NCI-H345 treated with DMSO at 0.1 percent for 48 hours (cell line): Measurements from ENCODE around the gene FRMD6.

Experiments
- DNase-seq: peaks from one replicate; lab custom pipeline; 2025; ENCODE audit not compliant: unreplicated experiment; lab: John Stamatoyannopoulos, UW

Gene FRMD6

DNA sequence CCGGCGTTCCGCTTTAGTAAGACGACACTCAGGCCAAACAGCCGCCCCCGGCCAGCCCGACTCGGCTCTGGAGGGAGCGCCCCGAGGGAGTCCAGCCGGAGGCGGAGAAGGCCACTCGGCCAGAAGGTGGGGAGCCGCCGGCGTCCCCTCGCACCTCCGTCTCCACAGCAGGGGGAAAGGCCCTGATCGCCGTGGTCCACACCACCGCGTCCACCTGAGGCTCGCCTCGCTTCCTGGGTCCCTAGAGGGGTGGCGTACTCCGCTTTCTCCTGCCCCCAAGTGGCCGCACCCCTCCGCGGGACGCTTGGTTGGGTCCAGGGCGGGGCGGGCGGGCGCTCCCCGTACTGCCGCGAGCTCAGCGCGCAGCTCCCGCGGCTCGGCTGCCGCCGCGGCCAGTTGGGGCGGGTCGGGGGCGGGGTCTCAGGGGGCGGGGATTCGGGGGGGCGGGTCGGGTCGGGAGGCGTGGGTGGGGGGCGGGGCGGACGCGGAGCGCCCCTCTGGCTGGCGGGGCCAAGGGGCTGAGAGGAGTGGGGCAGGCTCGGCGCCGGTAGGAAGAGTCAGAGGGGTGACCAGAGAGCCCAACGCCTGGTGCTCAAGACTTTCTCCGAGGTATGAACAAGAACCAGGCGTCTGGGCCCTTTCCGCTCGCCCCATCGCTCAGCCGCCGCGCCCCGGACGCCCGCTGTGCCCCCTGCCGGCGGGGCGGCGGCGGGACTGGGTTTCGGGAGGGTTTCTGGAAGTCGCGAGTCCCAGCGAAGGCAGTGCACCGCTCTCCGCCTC, at the start of gene FRMD6:
TSS of gene FRMD6 (plus strand) at position 523 of the 780 bp plus-strand sequence. CDS start 37,927 bp downstream, outside the sequence.
- DNase-seq = peak; percentile 72

DNA sequence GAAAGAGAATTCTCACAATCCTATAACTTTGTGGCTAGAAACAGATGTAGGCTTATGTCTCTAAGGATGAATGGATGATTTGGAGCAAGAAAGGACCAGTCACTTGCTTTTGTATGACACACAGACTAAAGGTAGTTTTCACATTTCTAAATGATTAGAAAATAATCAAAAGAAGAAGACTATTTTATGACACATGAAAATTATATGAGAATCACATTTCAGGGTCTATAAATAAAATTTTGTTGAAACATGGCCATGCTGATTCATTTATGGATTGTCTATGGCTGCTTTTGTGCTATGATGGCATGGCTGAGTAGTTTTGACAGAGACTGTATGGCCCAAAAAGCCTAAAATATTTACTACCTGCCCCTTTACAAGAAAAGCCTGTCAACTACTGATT, 49.4 kb upstream of the FRMD6 start:
- DNase-seq = no peak

DNA sequence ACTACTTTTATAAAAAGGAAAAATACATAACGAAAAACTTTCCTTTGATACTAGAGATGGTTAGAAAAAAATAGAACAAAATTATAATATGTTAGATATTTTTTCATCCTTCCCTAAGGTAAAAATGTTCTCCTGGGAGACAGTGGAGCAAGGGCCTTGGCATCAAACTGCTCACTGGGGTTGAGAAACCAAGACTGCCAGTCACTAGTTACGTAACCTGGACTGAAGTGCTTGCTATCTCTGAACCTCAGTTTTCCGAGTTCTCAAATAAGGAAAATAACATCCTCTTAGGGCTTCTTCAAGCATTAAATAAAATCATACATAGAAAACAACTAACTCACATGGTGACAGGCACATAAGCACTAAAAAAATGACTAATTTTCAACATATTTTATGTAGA, 48.2 kb upstream of the FRMD6 start:
- DNase-seq = no peak

DNA sequence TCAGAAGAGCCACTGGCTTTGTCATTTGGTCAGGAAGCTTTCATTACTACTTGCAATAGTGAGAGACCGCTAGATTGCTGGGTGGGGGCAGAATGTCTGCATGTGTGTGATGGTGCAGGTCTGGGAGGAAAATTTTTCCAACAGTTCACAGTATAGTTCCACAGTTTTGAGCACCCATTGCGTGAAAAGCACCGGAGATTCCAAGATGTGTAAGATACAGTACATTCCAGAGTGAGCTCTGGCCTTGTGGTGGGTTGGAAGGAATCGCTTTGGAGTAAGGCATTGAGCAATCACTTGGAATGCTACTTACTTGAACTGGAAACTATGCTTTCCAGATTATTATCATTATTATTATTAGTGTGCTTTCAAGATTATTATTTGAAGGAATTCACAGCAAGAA, 47.6 kb upstream of the FRMD6 start:
- no peak for DNase-seq

DNA sequence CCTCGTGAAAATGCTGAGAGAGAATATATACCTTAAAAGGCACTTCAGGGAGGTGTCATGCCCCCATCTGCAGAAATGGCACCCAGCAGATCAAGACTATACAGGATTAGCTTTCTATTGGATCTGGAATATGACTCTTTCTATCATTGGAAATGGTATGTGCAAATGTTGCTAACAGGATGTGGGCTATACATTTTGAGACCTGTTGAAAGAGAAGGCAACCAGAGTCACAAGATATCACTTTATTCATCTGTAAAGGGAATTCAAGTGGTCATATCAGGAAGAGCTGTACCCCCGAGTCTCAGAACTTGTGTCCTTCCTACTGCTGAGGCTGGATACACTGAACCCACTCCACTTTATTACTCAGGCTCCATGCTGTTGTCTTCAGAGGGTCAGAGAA, 46.1 kb upstream of the FRMD6 start:
- no peak for DNase-seq

DNA sequence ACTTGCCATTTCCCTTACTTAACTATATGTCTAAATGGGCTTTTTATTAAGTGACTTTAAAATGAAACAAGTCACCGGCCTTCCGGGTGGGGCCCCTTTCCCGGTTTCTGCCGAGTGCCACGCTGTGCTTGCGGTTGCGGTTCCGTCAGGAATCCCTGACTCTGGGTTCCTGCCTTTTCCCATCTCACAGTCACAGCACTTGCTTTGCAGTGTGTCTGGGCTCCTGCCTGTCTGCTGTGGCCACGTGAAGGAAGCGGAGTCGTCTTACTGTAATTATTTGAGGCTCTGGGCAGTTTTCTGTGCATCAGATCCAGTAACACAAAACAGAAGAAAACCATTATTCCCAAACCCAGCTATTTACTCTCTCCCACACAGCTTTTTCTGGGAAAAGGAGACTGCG, 44.0 kb upstream of the FRMD6 start:
- DNase-seq = no peak

DNA sequence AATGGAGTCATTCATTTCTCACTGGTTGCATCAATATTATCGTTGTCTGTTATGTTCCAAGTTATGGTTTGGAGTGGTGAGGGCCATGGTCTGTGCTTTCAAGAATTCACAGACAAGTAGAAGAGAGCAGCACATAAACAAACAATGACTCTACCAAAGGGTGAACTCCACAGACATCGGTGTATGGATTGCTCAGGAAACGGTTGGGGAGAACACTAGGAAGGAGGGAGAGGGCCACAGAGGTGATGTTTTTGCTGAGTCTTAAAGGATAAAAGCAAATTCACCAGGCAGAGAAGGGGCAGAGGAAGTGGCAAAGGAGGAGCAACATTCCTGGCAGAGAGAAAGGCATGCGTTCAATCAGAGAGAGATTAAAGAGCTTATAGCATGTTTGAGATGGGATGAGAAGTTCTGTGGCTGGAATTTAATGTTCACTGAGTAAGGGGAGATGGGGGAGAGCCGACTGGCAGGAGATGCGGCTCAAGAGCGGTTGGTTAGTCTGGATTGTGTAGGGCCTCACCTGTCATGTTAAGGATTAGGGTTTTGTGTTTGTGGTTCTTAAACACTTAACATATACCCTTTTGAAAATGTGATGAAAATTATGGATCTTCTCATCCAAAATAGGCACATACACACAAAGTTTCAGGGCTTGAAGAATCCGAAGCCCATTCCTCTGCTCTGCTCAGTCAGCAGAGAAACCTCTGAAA, 42.3 kb upstream of the FRMD6 start:
- DNase-seq = no peak

DNA sequence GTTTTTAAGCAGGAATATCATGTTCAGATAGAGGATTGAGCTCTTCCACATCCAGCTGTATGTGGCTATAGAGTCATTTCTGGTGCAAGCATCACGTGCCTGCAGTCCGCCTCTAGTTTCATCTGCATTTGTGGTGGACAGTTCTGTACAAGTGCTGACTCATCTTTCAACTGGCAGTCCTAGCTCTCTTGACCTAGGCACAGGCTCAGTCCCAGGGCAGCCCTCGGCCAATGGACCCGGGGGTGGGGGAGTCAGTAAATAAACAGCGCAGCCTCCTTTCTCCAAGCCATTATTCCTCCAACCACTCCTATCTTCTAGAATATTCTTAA, 41.8 kb upstream of the FRMD6 start:
- DNase-seq = no peak

DNA sequence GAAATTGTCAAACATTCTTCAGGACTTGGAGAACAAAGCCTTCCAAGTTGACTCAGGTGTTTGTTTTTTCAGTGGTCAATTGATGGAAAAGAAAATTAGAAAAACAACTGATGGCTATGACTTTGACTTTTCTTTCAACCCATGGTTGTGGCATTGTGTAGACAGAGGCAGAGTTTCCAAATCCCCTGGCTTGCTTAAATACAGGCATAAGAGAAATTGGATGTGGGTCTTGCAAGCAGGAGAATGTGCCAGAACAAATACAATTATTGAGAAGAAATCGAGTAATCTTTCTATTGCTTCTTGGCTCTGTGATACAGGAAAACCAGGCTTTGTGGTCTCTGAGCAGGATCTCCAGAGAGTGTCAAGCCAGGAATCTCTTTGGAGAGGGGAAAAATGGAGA, 40.9 kb upstream of the FRMD6 start:
- no peak for DNase-seq

DNA sequence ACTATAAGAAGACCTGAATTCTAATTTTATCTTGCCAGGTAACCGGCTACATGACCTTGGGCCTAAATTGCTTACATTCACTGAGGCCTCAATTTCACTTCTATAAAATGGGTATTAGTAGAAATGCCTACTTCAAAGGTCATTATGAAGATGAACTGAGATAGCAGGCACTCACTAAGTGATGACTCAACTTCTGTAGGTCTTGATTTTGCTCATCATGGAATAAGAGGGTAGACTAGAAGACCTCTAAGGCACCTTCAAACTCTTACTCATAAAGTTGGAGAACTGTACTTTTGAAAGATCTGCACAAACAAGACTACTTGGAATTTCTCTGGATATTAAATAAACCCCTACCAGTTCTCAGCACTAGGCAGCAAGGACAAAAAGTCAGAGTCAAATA, 39.3 kb upstream of the FRMD6 start:
- DNase-seq = no peak

DNA sequence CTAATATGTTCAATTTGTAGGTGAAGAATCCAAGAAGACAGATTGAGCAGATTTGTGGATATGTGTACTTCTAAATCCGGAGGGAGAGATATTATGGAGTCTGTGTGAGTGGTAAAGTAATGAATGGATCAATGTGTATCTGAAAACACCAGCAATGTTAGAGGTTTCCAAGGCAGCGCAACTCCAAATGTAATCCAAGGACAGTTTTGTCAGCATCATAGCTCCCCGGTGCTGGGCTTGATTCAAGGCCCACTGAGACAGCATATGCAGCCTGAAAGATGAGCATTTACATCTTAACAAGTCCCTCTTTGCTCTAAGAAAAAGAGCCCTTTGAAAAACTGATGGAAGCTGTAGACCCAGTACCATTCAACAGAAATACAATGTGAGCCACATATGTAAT, 38.3 kb upstream of the FRMD6 start:
- no peak for DNase-seq

DNA sequence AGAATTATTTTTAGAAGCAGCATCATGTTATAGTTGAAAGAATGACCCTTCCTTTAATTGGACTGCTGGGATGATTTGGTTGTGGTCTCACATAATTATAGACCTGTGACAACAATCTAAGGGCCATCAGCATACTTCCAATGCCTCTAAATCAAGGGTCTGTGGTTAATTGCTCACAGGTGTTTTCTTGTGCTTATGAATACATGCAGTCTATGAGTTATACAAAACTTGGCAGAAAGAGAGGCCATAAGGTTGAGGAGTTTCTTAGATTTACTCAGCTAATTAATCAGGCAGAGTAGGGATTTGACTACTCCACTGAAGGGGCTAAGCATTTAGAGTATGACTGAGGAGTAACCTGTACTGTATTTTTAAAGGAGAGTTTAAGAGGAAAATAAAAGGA, 37.0 kb upstream of the FRMD6 start:
- no peak for DNase-seq

DNA sequence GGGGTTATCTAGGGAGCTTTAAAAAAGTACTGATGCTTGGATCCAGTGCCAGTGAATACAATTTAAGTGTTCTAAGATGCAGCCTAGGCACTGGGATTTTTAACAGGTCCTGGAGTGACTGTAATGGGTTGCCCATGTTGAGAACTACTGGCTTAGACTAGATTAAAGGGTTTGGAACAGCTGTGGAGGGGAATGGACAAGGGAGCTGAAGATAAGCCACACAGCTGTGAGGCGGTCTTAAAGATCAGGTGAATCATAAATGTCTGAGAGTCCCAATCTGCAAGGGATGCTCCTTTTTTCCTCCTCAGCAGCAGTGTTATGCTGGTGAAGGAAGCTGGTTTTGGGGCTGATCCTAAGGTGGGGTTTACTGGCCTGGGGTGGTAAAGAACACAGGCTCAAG, 35.5 kb upstream of the FRMD6 start:
- DNase-seq = no peak

DNA sequence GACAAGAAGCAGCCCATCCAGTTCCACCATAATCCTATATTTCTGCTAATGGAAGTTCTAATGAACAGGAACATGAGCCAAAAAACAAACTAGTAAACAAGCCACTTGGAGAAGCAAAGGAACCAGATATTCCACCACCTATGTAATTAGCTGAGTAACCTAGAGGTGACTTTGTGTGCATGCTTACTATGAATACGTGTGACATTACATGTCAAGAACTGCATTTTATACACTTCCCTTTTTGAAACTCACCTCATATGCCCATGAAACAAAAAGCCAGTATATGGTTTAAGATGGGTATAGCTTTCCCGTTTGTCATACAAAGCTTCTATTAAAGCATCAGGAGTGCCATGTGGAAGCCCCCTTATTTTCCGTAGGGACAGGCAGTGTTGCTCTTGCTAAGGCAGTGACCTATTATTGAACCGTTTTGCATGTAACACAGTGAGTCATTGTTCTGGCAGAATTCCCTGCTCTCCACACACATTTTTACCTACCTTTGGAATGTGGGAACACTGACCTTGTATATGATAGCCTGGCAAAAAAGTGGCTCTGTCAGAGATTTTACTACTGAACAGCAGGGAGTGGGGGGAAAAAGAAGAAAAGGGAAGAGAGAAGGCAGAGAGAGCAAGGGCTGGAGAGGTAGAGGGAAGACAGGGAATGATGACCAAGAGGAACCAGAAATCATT, 34.8 kb upstream of the FRMD6 start:
- no peak for DNase-seq

DNA sequence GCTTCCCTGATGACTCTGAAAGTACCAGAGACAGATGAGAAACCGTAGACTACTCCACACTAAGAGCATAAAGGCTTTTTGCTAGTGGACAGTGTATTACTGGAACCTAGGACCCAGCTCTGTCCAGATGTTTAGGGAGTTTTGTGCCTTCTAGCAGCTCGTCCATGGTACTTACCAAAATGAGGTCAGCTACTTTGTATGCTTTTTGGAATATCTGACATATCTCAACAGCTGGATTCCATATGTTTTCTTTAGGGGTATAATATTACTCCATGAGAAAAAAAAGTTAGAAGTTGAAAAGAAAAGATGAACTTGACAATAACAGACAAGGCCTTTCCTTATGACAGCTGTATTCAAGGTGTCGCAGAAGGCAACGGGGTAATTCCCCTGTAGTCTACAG, 32.1 kb upstream of the FRMD6 start:
- DNase-seq = no peak

DNA sequence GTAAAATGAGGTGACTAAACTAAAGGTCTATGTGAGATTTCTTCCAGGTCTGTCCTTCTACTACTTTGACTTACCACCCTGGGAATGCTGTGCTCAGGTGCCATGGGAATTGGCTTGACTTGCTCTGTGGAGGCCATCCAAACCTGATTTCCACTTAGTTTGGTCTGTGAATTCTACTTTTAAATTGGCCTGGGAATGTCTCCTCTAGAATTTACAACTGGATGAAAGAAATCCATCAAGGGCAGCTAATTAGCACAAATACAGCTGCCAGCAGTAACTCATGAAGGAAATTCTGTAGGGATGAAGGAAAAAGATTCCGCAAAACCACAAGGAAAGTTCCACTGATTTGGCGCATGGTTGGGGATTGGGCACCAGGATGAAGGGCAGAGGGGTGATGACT, 31.7 kb upstream of the FRMD6 start:
- DNase-seq = no peak

DNA sequence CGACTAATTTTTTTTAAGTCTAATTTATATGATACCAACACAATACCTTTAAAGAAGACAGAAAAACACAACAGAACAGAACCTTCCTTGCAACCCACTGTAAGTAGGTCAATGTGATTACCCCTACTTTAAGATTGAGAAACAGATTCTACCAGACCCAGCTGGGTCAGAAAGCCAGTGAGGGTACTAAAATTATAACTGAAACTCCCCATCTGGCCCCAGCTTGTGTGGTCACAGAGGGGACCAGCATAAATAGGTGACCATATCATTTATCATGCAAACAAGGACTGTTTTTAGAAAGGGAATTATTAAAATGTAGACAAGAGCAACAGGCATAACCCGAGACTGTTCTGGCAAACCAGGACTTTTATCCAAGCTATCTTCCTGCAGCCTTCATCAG, 30.1 kb upstream of the FRMD6 start:
- no peak for DNase-seq

DNA sequence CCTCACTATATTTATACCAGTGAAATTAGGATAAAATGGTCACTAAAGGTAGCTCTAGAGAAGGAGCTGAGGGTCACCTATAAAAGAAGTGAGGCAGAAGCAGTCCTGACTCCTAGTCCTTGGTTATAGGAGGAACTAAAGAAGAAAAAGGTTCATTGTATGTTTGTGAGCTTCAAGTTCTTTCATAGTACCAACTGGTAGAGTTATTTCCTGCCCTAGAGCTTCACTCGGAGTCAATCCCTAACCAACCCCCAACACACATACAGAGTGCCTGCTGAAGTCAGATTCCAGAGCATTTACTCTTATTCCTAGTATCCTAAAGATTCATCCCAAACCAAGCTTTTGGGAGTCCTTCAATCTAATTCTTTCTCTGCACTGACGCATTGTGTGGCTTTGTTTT, 29.3 kb upstream of the FRMD6 start:
- no peak for DNase-seq

DNA sequence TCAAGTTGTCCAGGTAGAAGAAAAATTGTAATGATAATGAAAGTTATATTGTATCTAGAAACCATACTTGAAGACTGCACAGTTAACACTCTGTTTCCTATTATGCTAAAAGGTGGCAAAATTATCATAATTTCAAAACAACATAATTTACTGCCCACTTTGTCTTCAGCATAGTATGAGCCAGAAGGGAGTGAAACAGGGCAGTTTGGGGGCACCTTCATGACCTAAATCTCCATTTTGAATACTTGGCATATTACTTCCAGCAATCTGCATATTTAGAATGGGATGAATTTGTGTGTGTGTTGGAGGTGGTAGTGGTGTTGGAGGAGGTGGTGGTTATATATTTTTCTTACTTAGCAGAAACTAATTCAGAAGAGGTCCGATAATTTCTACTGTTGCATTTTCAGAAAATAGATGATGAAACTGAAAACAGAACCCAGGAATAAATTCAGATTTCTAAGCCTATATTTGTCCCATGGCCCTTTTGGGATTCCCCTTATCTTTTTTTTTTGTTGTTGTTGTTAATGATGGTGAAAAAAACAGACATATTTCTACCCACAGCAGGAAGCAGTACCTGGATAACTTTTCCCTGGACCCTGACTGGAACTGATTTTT, 26.6 kb upstream of the FRMD6 start:
- no peak for DNase-seq

DNA sequence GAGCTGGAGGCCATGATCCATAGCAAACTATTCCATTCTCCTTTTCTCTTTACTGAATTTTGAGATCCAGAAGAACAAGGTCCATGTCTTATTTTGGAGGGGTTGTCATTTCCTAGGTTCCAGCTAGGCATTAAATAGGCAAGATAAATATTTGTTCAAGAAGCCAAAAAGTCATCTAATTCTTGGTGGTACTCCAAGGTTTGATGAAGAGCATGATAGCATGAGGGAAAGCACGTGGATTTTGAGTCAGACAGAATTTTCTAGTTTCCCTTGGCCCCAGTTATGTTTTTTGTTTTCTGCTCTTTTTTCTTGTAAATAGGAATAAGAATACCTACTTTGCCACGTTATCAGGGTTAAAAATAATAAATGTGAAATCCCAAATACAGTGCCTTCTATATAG, 25.5 kb upstream of the FRMD6 start:
- no peak for DNase-seq

DNA sequence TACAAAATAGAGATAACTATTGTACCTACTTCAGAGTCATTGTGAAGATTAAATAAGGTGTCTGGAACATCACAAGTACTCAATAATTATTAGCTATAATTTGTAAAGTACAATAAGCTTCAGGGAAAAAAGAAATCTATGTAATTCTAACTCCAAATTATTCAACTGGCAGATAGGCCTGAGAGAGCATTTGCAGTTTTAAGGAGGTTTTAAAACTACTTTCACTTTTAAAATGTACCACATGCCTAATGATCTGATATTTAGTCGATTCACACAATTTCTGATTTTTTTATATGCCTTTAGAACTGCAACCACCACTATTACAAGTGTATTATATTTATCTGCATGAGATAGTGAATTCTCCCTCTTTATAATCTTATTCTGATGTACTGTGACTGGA, 24.9 kb upstream of the FRMD6 start:
- no peak for DNase-seq

DNA sequence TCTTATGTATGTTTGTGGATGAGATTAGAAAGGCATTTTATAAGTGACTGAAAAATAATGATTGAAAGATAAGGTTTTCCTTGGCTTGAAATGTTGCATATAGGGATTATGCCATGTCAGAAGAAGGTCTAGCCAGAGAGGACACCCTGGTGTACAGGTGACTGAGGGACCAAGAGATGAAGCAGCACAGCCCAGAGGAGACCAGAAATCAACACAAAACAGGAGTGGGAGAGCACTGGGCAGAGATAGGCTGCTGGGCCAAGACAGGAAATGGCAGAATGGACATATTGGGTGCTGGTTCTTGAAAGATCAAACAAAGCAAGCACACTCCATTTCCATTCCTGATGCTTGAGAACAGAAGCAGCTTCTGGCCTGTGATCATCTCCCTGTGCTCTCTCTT, 24.4 kb upstream of the FRMD6 start:
- no peak for DNase-seq
